Measurements from ENCODE around the gene TOMM5.

DNA sequence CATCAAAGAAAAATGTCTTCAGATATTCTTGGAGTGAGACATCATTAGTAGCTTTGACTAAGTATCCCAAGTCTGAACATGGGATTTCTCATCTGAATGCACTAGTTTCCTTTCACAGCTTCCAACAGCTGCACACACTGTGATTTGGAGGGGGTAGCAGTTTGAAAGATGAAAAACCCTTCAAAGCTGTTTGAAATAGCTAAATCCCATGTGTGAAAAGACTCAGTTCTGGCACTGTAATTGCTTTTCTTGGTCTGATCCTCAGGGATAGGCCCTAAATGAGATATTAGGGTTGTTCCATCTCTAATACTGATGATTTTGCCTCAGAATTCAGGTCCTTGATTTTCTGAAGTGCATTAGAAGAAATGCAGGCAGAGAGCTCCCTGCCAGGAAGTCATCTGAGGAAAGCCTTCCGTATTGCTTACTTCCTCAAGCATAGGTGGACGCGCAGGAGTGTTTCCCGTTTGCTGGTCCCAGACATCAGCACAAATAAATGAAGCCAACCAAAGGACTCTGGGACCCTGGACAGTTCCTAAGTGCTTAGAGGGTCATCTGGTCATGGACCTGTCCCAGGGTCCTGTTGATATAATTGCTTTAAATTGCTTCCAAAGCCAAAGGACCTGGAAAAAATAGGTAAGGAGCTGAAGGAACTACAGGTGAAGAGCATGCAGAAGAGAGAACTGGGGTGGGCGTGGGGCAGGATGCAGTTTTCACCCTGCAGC, 32.8 kb upstream of the TOMM5 start:
- TF ChIP-seq CTCF (IDR thresholded peaks at IDR 0.05) (no peak), EZH2 (IDR thresholded peaks at IDR 0.05) (no peak), EZH2phosphoT487 (IDR thresholded peaks at IDR 0.05) (no peak)

Measured in neural progenitor cell (in vitro differentiated cells).